AG04450 (cell line): Measurements from ENCODE around the gene TVP23A. TPM values are rescaled to one million over a fixed set of nuclear protein-coding genes. Genes with fewer than 3 reads are reported as not detected.

Experiments
- CTCF ChIA-PET: fragments of 300-600, 350-600 bp; formaldehyde crosslinking; extraction: SDS; loops from one replicate; lab custom pipeline; 2022; ENCODE audit warnings: antibody characterized with exemption, inconsistent platforms; lab: Charles Lee
- POLR2A ChIA-PET: fragments of 350-600 bp; formaldehyde crosslinking; extraction: SDS; loops from one replicate; lab custom pipeline; 2021; ENCODE audit warnings: antibody characterized with exemption, inconsistent platforms; lab: Yijun Ruan, JAX
- DNase-seq: peaks from one replicate; pipeline ENCODE4 v3.0.0-alpha.2; 2011; ENCODE audit warnings: low read depth, low spot score
- H3K27ac ChIP-seq: one replicate; pipeline ENCODE4 v1.5.1; 2012; ENCODE audit warnings: low read depth, low read length, control low read depth
- H3K27me3 ChIP-seq: one replicate; pipeline ENCODE4 v1.6.0; 2012; ENCODE audit warnings: low read length; ENCODE audit not compliant: control insufficient read depth, insufficient read depth
- H3K4me3 ChIP-seq: 2 replicates; pipeline ENCODE4 v1.5.1; 2011; ENCODE audit warnings: mild to moderate bottlenecking, low read depth, low read length, control low read depth
- H3K9me3 ChIP-seq: 2 replicates; pipeline ENCODE4 v1.5.1; 2012; ENCODE audit warnings: low read length; ENCODE audit not compliant: control insufficient read depth, insufficient read depth
- CTCF ChIP-seq: IDR thresholded peaks from 2 replicates; pipeline ENCODE4 v1.5.1; 2011; ENCODE audit warnings: low read depth, low read length, control low read depth, inconsistent platforms
- polyA plus RNA-seq: library from polyadenylated mRNA; depleted of rRNA; stranded (reverse); fragments of >200 nt; gene quantifications from 2 replicates; pipeline ENCODE4 v1.2.3, GENCODE V29; 2011

Gene TVP23A
- polyA plus RNA-seq, 1 experiment = not detected

- Histone ChIP-seq H3K27ac (no peak overlapping the region), H3K27me3 (peaks cover 6% of the 10 kb centered on the region), H3K4me3 (no peak overlapping the region), H3K9me3 (no peaks in the 10 kb centered on the region)
- no peak for TF ChIP-seq CTCF
- POLR2A ChIA-PET = no interaction called here
- no peak for DNase-seq
- CTCF ChIA-PET = no interaction called here
These were observed 34.4 kb upstream of the TVP23A start for GRCh38 chr16:10852948-10853347.

GRCh38 chr16:10852286-10852685 lies 33.7 kb upstream of the TVP23A start:
- ChIA-PET POLR2A (no interaction called here), CTCF (no interaction called here)
- no peak overlapping the region for H3K27ac ChIP-seq
- peaks cover 6% of the 10 kb centered on the region for H3K27me3 ChIP-seq
- TF ChIP-seq CTCF = no peak
- H3K9me3 ChIP-seq = no peaks in the 10 kb centered on the region
- no peak for DNase-seq
- H3K4me3 ChIP-seq = no peak overlapping the region

GRCh38 chr16:10851512-10851911 lies 32.9 kb upstream of the TVP23A start:
- peaks cover 6% of the 10 kb centered on the region for H3K27me3 ChIP-seq
- TF ChIP-seq CTCF = no peak
- no peak for DNase-seq
- ChIA-PET CTCF (no interaction called here), POLR2A (no interaction called here)
- H3K9me3 ChIP-seq = no peaks in the 10 kb centered on the region
- H3K4me3 ChIP-seq = no peak overlapping the region
- H3K27ac ChIP-seq = no peak overlapping the region

- CTCF ChIA-PET = no interaction called here
These were observed 31.9 kb upstream of the TVP23A start for GRCh38 chr16:10850478-10850850.

More at GRCh38 chr16:10850478-10850850, 31.9 kb upstream of the TVP23A start:
- no peaks in the 10 kb centered on the region for H3K9me3 ChIP-seq
- H3K27me3 ChIP-seq = peaks cover 6% of the 10 kb centered on the region
- H3K4me3 ChIP-seq = no peak overlapping the region
- no peak for TF ChIP-seq CTCF
- DNase-seq = no peak
- H3K27ac ChIP-seq = no peak overlapping the region
- POLR2A ChIA-PET = no interaction called here
